Kasumi-1 (cell line): ENCODE measurements around the gene VIPR1.

ENCODE experiments used
- DNase-seq, 2 experiments: peaks; one replicate each; lab custom pipeline; 2025; lab: John Stamatoyannopoulos, UW

VIPR1 gene

GRCh38 chr3:42510325-42510724 lies 7.9 kb downstream of the VIPR1 start:
- no peak for DNase-seq

GRCh38 chr3:42511201-42511600 lies 8.8 kb downstream of the VIPR1 start:
- no peak for DNase-seq

GRCh38 chr3:42511736-42512135 lies 9.3 kb downstream of the VIPR1 start:
- DNase-seq: peak; percentile 55 to 60

- DNase-seq: no peak
Observed at GRCh38 chr3:42513121-42513520, 10.7 kb downstream of the VIPR1 start.

- DNase-seq: no peak
Observed at GRCh38 chr3:42513521-42513920, 11.1 kb downstream of the VIPR1 start.

- no peak for DNase-seq
Observed at GRCh38 chr3:42514876-42515275, 12.4 kb downstream of the VIPR1 start.

GRCh38 chr3:42515391-42515916 lies 13.0 kb downstream of the VIPR1 start:
- DNase-seq: no peak

- DNase-seq: no peak
Observed at GRCh38 chr3:42515976-42516375, 13.5 kb downstream of the VIPR1 start.

- DNase-seq: no peak
Observed at GRCh38 chr3:42516443-42516842, 14.0 kb downstream of the VIPR1 start.

- DNase-seq: no peak
Observed at GRCh38 chr3:42517117-42517516, 14.7 kb downstream of the VIPR1 start.

- peak; percentile 53 to 70 for DNase-seq
Observed at GRCh38 chr3:42518800-42519567, 16.5 kb downstream of the VIPR1 start.

- DNase-seq: no peak
Observed at GRCh38 chr3:42519568-42519962, 17.1 kb downstream of the VIPR1 start.

GRCh38 chr3:42520336-42520735 lies 17.9 kb downstream of the VIPR1 start:
- no peak for DNase-seq

GRCh38 chr3:42520906-42521305 lies 18.5 kb downstream of the VIPR1 start:
- DNase-seq: no peak

GRCh38 chr3:42524751-42525150 lies 22.3 kb downstream of the VIPR1 start:
- no peak for DNase-seq

GRCh38 chr3:42525212-42525611 lies 22.8 kb downstream of the VIPR1 start:
- DNase-seq: no peak

GRCh38 chr3:42525736-42526345 lies 23.4 kb downstream of the VIPR1 start:
- DNase-seq: no peak

- DNase-seq: peak; percentile 68
Observed at GRCh38 chr3:42526616-42527367, 24.3 kb downstream of the VIPR1 start.

- DNase-seq: no peak
Observed at GRCh38 chr3:42527368-42527917, 25.0 kb downstream of the VIPR1 start.

- DNase-seq: peak; percentile 73 to 85
Observed at GRCh38 chr3:42529468-42529867, 27.0 kb downstream of the VIPR1 start.

GRCh38 chr3:42530073-42530472 lies 27.6 kb downstream of the VIPR1 start:
- DNase-seq: no peak

- DNase-seq: no peak
Observed at GRCh38 chr3:42531470-42531869, 29.0 kb downstream of the VIPR1 start.
